NCI-H1048 (cell line): ENCODE results near the gene RAPGEF6.
"Not testable (repeated sequence)": the region's sequence is repeated elsewhere in the genome, so short reads cannot be mapped to it uniquely, and the experiment has no call there.

Experiments used
- DNase-seq: peaks from one replicate; lab custom pipeline; 2025; lab: John Stamatoyannopoulos, UW

The RAPGEF6 gene, protein sequence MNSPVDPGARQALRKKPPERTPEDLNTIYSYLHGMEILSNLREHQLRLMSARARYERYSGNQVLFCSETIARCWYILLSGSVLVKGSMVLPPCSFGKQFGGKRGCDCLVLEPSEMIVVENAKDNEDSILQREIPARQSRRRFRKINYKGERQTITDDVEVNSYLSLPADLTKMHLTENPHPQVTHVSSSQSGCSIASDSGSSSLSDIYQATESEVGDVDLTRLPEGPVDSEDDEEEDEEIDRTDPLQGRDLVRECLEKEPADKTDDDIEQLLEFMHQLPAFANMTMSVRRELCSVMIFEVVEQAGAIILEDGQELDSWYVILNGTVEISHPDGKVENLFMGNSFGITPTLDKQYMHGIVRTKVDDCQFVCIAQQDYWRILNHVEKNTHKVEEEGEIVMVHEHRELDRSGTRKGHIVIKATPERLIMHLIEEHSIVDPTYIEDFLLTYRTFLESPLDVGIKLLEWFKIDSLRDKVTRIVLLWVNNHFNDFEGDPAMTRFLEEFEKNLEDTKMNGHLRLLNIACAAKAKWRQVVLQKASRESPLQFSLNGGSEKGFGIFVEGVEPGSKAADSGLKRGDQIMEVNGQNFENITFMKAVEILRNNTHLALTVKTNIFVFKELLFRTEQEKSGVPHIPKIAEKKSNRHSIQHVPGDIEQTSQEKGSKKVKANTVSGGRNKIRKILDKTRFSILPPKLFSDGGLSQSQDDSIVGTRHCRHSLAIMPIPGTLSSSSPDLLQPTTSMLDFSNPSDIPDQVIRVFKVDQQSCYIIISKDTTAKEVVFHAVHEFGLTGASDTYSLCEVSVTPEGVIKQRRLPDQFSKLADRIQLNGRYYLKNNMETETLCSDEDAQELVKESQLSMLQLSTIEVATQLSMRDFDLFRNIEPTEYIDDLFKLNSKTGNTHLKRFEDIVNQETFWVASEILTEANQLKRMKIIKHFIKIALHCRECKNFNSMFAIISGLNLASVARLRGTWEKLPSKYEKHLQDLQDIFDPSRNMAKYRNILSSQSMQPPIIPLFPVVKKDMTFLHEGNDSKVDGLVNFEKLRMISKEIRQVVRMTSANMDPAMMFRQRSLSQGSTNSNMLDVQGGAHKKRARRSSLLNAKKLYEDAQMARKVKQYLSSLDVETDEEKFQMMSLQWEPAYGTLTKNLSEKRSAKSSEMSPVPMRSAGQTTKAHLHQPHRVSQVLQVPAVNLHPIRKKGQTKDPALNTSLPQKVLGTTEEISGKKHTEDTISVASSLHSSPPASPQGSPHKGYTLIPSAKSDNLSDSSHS (N-terminal part only)

DNA sequence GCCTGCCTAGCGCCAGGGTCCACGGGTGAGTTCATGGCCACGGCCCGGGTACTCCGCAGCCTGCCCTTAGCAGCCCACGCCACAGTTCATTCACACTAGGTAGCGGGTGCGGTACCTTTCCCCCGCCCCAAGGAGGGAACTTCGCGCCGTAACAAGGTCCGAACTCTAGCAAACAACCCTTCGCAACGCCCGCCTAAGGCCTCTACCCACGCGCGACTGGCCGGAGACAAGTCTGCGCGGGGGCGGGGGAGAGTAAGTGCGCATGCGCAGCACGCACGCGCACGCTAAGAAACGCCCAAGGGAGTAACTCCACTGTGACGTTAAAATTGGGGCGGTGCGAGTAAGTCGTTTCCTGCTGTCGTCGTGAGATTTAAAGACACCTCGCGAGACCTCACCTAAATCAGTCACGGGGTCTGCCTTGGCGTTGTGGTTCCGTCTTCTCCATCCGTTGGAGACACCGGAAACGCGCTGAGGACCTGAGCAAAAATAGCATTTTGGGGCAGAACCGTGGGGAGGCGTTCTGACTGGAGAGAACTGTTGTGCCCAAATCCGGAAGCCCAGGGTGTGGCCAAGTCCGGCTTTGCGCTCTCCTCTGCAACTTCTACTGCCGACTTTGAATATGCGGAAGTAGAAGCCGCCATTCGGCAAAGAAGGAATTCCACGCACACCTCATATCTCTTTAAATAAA is at the start of gene RAPGEF6:
Gene RAPGEF6 (minus strand): TSS at position 234 of the 688 bp plus-strand sequence. CDS start 199 bp downstream, at position 35.
- DNase-seq: peak; percentile 97

DNA sequence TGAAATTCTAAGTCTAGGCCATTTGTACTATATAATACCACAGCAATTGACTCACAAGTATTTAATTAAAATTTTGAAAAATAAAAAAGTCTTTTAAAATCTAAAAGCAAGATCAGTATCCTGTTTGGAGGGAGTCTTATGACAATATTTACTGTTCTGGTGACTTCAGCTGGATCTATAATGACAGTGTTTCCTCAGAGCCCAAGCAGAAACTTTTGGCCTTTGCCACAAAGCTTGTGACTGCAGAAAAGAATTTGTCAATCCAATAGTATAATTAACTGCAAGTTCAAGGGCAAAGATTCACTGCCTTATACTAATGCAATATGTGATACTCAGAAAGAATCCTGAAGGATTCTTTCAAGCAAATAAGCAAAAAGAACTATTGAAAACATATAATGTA is 49.6 kb upstream of the RAPGEF6 start:
- no peak for DNase-seq

GRCh38 chr5:131684051-131684450 is 49.0 kb upstream of the RAPGEF6 start:
- no peak for DNase-seq

DNA sequence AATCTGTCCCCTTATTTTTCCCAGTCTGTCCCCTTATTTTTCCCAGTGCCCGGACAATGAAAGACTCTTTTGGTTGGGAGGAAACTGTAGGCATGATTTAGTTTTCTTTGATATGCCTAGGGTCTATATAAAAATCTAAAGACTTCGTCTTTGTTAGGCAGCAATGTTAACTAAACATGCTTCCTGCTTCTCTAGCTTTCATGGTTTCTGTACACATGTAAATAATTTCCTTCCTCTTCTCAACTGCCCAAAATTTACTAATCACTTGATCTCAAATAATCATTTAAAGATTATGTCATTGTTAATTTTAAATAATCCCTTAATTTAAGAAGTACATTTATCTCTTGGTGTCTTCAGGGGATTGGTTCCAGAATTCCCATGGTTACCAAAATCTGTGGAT is 47.8 kb upstream of the RAPGEF6 start:
- DNase-seq: no peak

DNA sequence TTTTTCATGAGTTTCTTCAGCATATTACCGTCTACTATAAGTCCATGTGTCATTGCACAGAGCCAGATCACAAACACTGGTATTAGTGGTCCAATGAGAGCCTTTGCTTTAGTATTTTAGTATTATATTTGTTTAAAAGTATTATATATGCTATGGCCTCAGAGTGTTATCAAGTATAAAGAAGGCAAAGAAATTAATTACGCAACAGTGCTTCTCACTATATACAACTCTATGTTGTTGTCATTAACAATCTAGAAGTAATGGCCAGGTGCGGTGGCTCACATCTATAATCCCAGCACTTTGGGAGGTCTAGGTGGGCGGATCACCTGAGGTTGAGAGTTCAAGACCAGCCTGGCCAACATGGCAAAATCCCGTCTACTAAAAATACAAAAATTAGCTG is 47.1 kb upstream of the RAPGEF6 start:
- no peak for DNase-seq

DNA sequence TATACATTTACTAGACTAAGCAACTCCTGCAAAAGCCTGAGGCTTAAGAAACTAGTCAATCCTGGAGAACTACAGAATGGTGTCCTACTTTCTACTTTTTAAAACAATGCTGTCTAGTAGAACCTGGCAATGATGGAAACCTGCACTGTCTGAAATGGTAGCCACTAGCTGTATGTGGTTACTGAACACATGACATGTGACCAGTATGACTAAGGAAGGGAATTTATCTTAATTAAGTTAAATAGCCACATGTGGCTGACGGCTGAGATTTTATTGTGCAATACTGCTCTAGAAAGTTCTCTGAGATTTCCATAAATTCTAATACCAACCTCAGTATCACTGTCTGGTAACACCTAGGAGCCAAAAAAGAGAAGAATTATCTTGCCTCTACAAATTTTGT is 44.9 kb upstream of the RAPGEF6 start:
- no peak for DNase-seq

DNA sequence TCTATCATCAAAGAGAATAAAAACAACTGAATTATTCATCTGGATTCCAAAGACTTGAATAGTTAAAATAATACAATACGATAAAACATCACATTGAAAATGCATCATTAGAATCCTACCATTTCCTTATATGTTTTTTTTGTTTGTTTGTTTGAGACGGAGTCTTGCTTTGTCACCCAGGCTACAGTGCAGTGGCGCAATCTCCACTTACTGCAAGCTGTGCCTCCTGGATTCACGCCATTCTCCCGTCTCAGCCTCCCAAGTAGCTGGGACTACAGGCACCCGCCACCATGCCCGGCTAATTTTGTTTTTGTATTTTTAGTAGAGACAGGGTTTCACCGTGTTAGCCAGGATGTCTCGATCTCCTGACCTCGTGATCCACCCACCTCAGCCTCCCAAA is 43.2 kb upstream of the RAPGEF6 start:
- not testable (repeated sequence) for DNase-seq

GRCh38 chr5:131677115-131677514 is 42.1 kb upstream of the RAPGEF6 start:
- DNase-seq: no peak

- DNase-seq: no peak
Observed at GRCh38 chr5:131672776-131673175, 37.7 kb upstream of the RAPGEF6 start.

DNA sequence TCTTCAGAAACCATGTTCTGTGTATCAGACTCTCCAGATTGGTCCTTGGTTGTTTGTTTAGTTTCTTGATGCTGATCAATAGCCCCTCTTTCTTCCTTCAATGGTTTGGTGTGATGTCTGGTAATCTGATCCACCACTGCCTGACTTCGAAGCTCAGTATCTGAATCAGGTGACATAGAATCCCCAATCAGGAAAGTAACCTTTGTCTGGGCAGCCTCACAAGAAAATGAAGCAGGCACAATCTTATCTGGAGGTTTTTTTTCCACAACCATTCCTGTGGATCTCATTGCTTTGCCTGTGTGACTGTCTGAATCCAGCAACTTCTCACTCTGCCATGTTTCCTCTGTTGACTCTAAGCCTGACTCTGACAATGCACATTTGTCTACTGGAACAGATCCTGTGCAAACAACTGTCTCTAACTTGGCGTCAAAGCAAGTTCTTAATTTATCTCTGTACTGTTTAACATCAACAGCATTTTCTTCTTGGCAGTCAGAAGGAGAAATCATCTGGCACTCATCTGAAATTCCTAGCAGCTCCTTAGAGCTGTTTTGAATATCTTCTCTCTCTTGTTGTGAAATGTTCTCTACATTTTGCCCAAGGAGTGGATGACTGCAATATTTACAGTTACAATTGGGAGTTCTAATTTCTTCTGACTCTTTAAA is 37.1 kb upstream of the RAPGEF6 start:
- DNase-seq: no peak

GRCh38 chr5:131671409-131671808 is 36.4 kb upstream of the RAPGEF6 start:
- DNase-seq: no peak

DNA sequence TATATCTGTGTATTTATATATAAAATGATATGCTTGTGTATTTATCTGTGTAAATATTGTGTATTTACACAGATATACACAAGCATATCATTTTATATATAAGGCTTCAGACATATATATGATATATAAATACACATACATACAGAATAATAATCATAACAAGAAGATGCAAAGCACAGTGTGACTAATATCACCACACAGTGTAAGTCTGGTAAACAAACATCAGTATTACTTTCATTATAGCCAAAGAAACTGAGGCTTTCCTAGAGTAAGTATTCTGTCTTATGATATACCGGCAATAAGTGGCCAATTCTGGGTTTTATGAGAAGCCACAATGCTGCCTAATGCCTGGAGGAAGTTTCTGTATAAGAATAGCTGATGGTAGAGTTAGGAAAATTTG is 29.9 kb upstream of the RAPGEF6 start:
- DNase-seq: no peak

GRCh38 chr5:131661933-131662332 is 26.9 kb upstream of the RAPGEF6 start:
- no peak for DNase-seq

DNA sequence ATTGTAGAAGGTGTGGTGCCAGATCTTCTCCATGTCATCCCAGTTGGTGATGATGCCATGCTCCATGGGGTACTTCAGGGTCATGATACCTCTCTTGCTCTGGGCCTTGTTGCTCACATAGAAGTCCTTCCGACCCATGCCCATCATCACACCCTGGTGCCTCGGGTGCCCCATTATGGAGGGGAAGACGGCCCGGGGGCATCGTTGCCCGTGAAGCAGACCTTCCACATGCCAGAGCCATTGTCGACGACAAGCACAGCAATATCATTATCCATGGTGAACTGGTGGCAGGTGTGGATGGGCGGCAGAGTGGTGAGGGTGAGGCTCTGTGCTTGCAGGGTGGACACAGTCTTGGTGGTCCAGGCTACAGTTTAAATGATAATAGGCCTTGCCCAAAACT is 24.8 kb upstream of the RAPGEF6 start:
- no peak for DNase-seq

- no peak for DNase-seq
Observed at GRCh38 chr5:131659290-131659689, 24.3 kb upstream of the RAPGEF6 start.

GRCh38 chr5:131654776-131655175 is 19.7 kb upstream of the RAPGEF6 start:
- DNase-seq: no peak

GRCh38 chr5:131654309-131654708 is 19.3 kb upstream of the RAPGEF6 start:
- DNase-seq: no peak

- DNase-seq: no peak
Observed at GRCh38 chr5:131649161-131649560, 14.1 kb upstream of the RAPGEF6 start.

- no peak for DNase-seq
Observed at GRCh38 chr5:131647048-131647769, 12.2 kb upstream of the RAPGEF6 start.

- no peak for DNase-seq
Observed at GRCh38 chr5:131644822-131645221, 9.8 kb upstream of the RAPGEF6 start.
